Neural cell (in vitro differentiated cells): ENCODE measurements around the gene CEACAM6. TPM values are rescaled to one million over a fixed set of nuclear protein-coding genes. Genes with fewer than 3 reads are reported as not detected.

Source experiments
- H2AFZ ChIP-seq: fragments of 200-600, 300-800 bp; sonication (generic), shearing (Covaris generic); 2 replicates; pipeline ENCODE4 v1.6.0; 2014; ENCODE audit warnings: low read depth, mild to moderate bottlenecking, antibody characterized with exemption, low read length, moderate library complexity
- H3F3A ChIP-seq: fragments of 200-600 bp; shearing (Covaris generic); 2 replicates; pipeline ENCODE4 v1.6.1; 2016; ENCODE audit warnings: mild to moderate bottlenecking, moderate library complexity, mixed read lengths, antibody characterized with exemption, low read length; ENCODE audit not compliant: insufficient read depth, poor library complexity, severe bottlenecking
- H3K27ac ChIP-seq: fragments of 200-600, 300-800 bp; sonication (generic), shearing (Covaris generic); 2 replicates; pipeline ENCODE4 v1.5.1; 2014; ENCODE audit warnings: mild to moderate bottlenecking, low read length, moderate library complexity
- H3K27me3 ChIP-seq: fragments of 300-800, 200-600 bp; sonication (generic), shearing (Covaris generic); 2 replicates; pipeline ENCODE4 v1.6.0; 2014; ENCODE audit warnings: mild to moderate bottlenecking, low read depth, low read length, moderate library complexity; ENCODE audit not compliant: insufficient read depth
- H3K36me3 ChIP-seq: fragments of 300-800, 200-600 bp; sonication (generic), shearing (Covaris generic); 2 replicates; pipeline ENCODE4 v1.5.1; 2014; ENCODE audit warnings: mild to moderate bottlenecking, antibody characterized with exemption, low read length, moderate library complexity; ENCODE audit not compliant: insufficient read depth
- H3K4me2 ChIP-seq: fragments of 300-800, 200-600 bp; sonication (generic), shearing (Covaris generic); 2 replicates; pipeline ENCODE4 v1.6.0; 2014; ENCODE audit warnings: mild to moderate bottlenecking, low read length
- H3K4me3 ChIP-seq: fragments of 300-800, 200-600 bp; sonication (generic), shearing (Covaris generic); 2 replicates; pipeline ENCODE4 v1.5.1; 2014; ENCODE audit warnings: mild to moderate bottlenecking, low read length, moderate library complexity
- H3K79me2 ChIP-seq: fragments of 200-600 bp; shearing (Covaris generic); replicated peaks from 2 replicates; pipeline ENCODE4 v1.6.0; 2014; ENCODE audit warnings: mild to moderate bottlenecking, low read length, moderate library complexity; ENCODE audit not compliant: insufficient read depth
- H3K9ac ChIP-seq: fragments of 300-800, 200-600 bp; sonication (generic), shearing (Covaris generic); 2 replicates; pipeline ENCODE4 v1.6.1; 2016; ENCODE audit warnings: mild to moderate bottlenecking, low read length, mixed read lengths
- H3K9me2 ChIP-seq: fragments of 200-600 bp; shearing (Covaris generic); 2 replicates; pipeline ENCODE4 v1.6.1; 2016; ENCODE audit warnings: mild to moderate bottlenecking, low read length, mixed read lengths; ENCODE audit not compliant: insufficient read depth
- H3K9me3 ChIP-seq: fragments of 200-600, 300-800 bp; sonication (generic), shearing (Covaris generic); 2 replicates; pipeline ENCODE4 v1.6.1; 2016; ENCODE audit warnings: mild to moderate bottlenecking, mixed run types, low read length, moderate library complexity, mixed read lengths
- H4K20me1 ChIP-seq: fragments of 200-600 bp; shearing (Covaris generic); 2 replicates; pipeline ENCODE4 v1.6.1; 2016; ENCODE audit warnings: mild to moderate bottlenecking, mixed run types; ENCODE audit not compliant: insufficient read depth
- EP300 ChIP-seq: fragments of 450-650 bp; conservative IDR thresholded peaks from 2 replicates; pipeline ENCODE4 v1.6.1; 2014; ENCODE audit warnings: antibody characterized with exemption, mild to moderate bottlenecking, moderate library complexity; ENCODE audit not compliant: poor library complexity, severe bottlenecking
- EZH2 ChIP-seq: fragments of 200-600, 300-800 bp; shearing (Covaris generic), sonication (generic); IDR thresholded peaks from 2 replicates; pipeline ENCODE4 v1.6.1; 2014; ENCODE audit warnings: antibody characterized with exemption, low read length, borderline replicate concordance, mild to moderate bottlenecking; ENCODE audit not compliant: insufficient read depth, poor library complexity, severe bottlenecking
- MXI1 ChIP-seq: fragments of 450-650 bp; conservative IDR thresholded peaks from 2 replicates; pipeline ENCODE4 v1.6.1; 2014; ENCODE audit warnings: antibody characterized with exemption, mild to moderate bottlenecking; ENCODE audit not compliant: poor library complexity, severe bottlenecking
- POLR2AphosphoS5 ChIP-seq: IDR thresholded peaks from 2 replicates; pipeline ENCODE4 v1.6.1; 2012
- RAD21 ChIP-seq: fragments of 450-650 bp; conservative IDR thresholded peaks from 2 replicates; pipeline ENCODE4 v1.6.1; 2014; ENCODE audit warnings: antibody characterized with exemption, mild to moderate bottlenecking, moderate library complexity
- SMC3 ChIP-seq: fragments of 450-650 bp; conservative IDR thresholded peaks from 2 replicates; pipeline ENCODE4 v1.6.1; 2014; ENCODE audit warnings: antibody characterized with exemption, mild to moderate bottlenecking, moderate library complexity; ENCODE audit not compliant: poor library complexity
- TAF1 ChIP-seq: IDR thresholded peaks from 2 replicates; pipeline ENCODE4 v1.6.1; 2012; ENCODE audit warnings: low read depth
- polyA plus RNA-seq: library from polyadenylated mRNA; depleted of rRNA; stranded (reverse); fragments of >200 nt; gene quantifications from 2 replicates; pipeline ENCODE4 v1.2.3, GENCODE V29; 2014
- TF ChIP-seq, protein P1 (sequence below): IDR thresholded peaks from 2 replicates; pipeline ENCODE4 v1.6.1; 2012; ENCODE audit warnings: borderline replicate concordance
- TF ChIP-seq, protein P2 (sequence below): fragments of 450-650 bp; IDR thresholded peaks from 2 replicates; pipeline ENCODE4 v1.5.1; 2014; ENCODE audit warnings: antibody characterized with exemption, mild to moderate bottlenecking, moderate library complexity; ENCODE audit not compliant: poor library complexity, severe bottlenecking

CEACAM6 gene
- polyA plus RNA-seq, 1 donor from 2014 or later: not detected

DNA sequence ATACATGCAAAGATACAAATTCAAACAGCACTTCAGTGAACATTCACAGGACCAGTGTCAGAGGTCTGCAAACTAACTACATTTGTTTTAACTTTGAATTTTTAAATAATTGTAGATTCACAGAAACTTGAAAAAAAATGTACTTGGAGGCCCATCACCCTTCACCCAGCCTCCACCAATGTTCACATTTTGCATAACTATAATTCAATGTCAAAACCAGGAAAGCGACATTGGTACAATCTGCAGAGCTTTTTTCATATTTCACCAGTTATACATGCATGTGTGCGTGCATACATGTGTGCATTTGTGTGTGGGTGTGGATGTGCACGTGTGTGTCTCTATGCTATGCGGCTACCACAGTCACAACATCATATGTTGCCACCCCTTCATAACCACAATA lies 60.0 kb downstream of the CEACAM6 start:
- Histone ChIP-seq H3K9ac (no peak overlapping the region), H3K9me2 (no peaks in the 10 kb centered on the region), H3K4me3 (no peak overlapping the region), H3K36me3 (no peaks in the 10 kb centered on the region), H3K9me3 (no peaks in the 10 kb centered on the region), H3K4me2 (no peak overlapping the region), H3F3A (no peaks in the 10 kb centered on the region), H3K79me2 (no peaks in the 10 kb centered on the region), H3K27me3 (no peaks in the 10 kb centered on the region), H2AFZ (no peak overlapping the region), H3K27ac (no peak overlapping the region), H4K20me1 (no peaks in the 10 kb centered on the region)
- TF ChIP-seq MXI1 (no peak), RAD21 (no peak), EP300 (no peak), POLR2AphosphoS5 (no peak), EZH2 (no peak), TAF1 (no peak), SMC3 (no peak)
- TF ChIP-seq, protein P1, sequence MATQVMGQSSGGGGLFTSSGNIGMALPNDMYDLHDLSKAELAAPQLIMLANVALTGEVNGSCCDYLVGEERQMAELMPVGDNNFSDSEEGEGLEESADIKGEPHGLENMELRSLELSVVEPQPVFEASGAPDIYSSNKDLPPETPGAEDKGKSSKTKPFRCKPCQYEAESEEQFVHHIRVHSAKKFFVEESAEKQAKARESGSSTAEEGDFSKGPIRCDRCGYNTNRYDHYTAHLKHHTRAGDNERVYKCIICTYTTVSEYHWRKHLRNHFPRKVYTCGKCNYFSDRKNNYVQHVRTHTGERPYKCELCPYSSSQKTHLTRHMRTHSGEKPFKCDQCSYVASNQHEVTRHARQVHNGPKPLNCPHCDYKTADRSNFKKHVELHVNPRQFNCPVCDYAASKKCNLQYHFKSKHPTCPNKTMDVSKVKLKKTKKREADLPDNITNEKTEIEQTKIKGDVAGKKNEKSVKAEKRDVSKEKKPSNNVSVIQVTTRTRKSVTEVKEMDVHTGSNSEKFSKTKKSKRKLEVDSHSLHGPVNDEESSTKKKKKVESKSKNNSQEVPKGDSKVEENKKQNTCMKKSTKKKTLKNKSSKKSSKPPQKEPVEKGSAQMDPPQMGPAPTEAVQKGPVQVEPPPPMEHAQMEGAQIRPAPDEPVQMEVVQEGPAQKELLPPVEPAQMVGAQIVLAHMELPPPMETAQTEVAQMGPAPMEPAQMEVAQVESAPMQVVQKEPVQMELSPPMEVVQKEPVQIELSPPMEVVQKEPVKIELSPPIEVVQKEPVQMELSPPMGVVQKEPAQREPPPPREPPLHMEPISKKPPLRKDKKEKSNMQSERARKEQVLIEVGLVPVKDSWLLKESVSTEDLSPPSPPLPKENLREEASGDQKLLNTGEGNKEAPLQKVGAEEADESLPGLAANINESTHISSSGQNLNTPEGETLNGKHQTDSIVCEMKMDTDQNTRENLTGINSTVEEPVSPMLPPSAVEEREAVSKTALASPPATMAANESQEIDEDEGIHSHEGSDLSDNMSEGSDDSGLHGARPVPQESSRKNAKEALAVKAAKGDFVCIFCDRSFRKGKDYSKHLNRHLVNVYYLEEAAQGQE: no peak
- TF ChIP-seq, protein P2, sequence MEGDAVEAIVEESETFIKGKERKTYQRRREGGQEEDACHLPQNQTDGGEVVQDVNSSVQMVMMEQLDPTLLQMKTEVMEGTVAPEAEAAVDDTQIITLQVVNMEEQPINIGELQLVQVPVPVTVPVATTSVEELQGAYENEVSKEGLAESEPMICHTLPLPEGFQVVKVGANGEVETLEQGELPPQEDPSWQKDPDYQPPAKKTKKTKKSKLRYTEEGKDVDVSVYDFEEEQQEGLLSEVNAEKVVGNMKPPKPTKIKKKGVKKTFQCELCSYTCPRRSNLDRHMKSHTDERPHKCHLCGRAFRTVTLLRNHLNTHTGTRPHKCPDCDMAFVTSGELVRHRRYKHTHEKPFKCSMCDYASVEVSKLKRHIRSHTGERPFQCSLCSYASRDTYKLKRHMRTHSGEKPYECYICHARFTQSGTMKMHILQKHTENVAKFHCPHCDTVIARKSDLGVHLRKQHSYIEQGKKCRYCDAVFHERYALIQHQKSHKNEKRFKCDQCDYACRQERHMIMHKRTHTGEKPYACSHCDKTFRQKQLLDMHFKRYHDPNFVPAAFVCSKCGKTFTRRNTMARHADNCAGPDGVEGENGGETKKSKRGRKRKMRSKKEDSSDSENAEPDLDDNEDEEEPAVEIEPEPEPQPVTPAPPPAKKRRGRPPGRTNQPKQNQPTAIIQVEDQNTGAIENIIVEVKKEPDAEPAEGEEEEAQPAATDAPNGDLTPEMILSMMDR: no peak

- no peak for TF ChIP-seq RAD21
- TF ChIP-seq, protein P1: no peak
- TF ChIP-seq EP300: no peak
- TF ChIP-seq MXI1: no peak
- no peak for TF ChIP-seq SMC3
- TF ChIP-seq POLR2AphosphoS5: no peak
- TF ChIP-seq, protein P2: no peak
- H2AFZ ChIP-seq: no peak overlapping the region
- H3K27me3 ChIP-seq: no peaks in the 10 kb centered on the region
- no peak overlapping the region for H3K9ac ChIP-seq
- H3K36me3 ChIP-seq: no peaks in the 10 kb centered on the region
- no peaks in the 10 kb centered on the region for H3K9me3 ChIP-seq
- no peak overlapping the region for H3K27ac ChIP-seq
- H3F3A ChIP-seq: no peaks in the 10 kb centered on the region
- H3K79me2 ChIP-seq: no peaks in the 10 kb centered on the region
- no peak overlapping the region for H3K4me3 ChIP-seq
- H3K9me2 ChIP-seq: no peaks in the 10 kb centered on the region
- no peaks in the 10 kb centered on the region for H4K20me1 ChIP-seq
- H3K4me2 ChIP-seq: no peak overlapping the region
These were observed 61.4 kb downstream of the CEACAM6 start for GRCh38 chr19:41816761-41817160.
